Stimulated activated CD8-positive, alpha-beta memory T cell treated with anti-CD3 and anti-CD28 coated beads, Interleukin-7, amount 100 ng/mL, for 4 hours (primary cell): ENCODE measurements around the gene PPP1CA.
A peak's percentile ranks its signal among the peaks of the same experiment; 100 is the strongest.

Experiments used
- DNase-seq, 2 donors: peaks; one replicate each; pipeline ENCODE4 v3.0.0-alpha.2; 2020; ENCODE audit warnings: low read depth in 2 of 2

Gene PPP1CA

GRCh38 chr11:67418476-67419281, 17.0 kb upstream of the PPP1CA start:
- DNase-seq: no peak

GRCh38 chr11:67417425-67417824, 15.8 kb upstream of the PPP1CA start:
- no peak for DNase-seq

- peak; percentile 66 to 74 for DNase-seq
Measured at GRCh38 chr11:67416416-67417335, 15.0 kb upstream of the PPP1CA start.

GRCh38 chr11:67415501-67416304, 14.0 kb upstream of the PPP1CA start, which contains the start of gene CARNS1:
TSS of gene CARNS1 (plus strand) at chr11:67415678. CDS start at chr11:67416200, 522 bp downstream.
- DNase-seq: no peak

- DNase-seq: no peak
Measured at GRCh38 chr11:67413266-67413849, 11.7 kb upstream of the PPP1CA start.

GRCh38 chr11:67412495-67413179, 11.0 kb upstream of the PPP1CA start:
- no peak for DNase-seq

GRCh38 chr11:67411785-67412152, 10.1 kb upstream of the PPP1CA start:
- no peak for DNase-seq

GRCh38 chr11:67410984-67411784, 9.5 kb upstream of the PPP1CA start:
- no peak for DNase-seq

- DNase-seq: no peak
Measured at GRCh38 chr11:67410369-67410831, 8.7 kb upstream of the PPP1CA start.

- DNase-seq: no peak
Measured at GRCh38 chr11:67409781-67410368, 8.2 kb upstream of the PPP1CA start.

- peak in 1 of 2 donors; percentile 57 for DNase-seq
Measured at GRCh38 chr11:67409261-67409666, 7.6 kb upstream of the PPP1CA start.

- DNase-seq: no peak
Measured at GRCh38 chr11:67408437-67409200, 7.0 kb upstream of the PPP1CA start.

GRCh38 chr11:67407688-67408163, 6.1 kb upstream of the PPP1CA start:
- DNase-seq: no peak

GRCh38 chr11:67406969-67407687, 5.5 kb upstream of the PPP1CA start:
- DNase-seq: no peak

GRCh38 chr11:67406420-67406968, 4.8 kb upstream of the PPP1CA start:
- DNase-seq: no peak

GRCh38 chr11:67405688-67406339, 4.2 kb upstream of the PPP1CA start:
- no peak for DNase-seq

- no peak for DNase-seq
Measured at GRCh38 chr11:67405196-67405567, 3.5 kb upstream of the PPP1CA start.
